ENCODE data around the gene MYO6.

The MYO6 gene

DNA sequence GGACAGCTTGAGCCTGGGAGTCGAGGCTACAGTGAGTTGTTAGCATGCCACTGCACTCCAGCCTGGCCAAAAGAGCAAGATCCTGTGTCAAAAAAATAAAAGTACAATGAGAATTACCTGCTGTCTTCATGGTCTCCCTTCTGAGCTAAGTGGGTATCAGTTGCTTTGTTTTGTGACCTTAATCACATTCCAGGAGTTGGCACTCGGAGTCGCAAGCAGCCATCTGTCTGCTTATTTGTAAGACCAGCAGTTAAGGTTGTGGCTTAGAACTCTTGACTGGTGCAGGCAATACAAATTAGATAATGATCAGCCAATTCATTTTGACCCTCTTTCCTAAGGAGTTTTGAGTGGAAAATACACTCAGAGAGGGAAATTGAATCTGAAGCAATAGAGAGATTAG, 114.0 kb downstream of the MYO6 start:
- TF ChIP-seq TAF1 (IDR thresholded peaks at IDR 0.05; ENCODE audit: borderline replicate concordance, insufficient read depth, low read length): no peak
- TF ChIP-seq, protein P1, sequence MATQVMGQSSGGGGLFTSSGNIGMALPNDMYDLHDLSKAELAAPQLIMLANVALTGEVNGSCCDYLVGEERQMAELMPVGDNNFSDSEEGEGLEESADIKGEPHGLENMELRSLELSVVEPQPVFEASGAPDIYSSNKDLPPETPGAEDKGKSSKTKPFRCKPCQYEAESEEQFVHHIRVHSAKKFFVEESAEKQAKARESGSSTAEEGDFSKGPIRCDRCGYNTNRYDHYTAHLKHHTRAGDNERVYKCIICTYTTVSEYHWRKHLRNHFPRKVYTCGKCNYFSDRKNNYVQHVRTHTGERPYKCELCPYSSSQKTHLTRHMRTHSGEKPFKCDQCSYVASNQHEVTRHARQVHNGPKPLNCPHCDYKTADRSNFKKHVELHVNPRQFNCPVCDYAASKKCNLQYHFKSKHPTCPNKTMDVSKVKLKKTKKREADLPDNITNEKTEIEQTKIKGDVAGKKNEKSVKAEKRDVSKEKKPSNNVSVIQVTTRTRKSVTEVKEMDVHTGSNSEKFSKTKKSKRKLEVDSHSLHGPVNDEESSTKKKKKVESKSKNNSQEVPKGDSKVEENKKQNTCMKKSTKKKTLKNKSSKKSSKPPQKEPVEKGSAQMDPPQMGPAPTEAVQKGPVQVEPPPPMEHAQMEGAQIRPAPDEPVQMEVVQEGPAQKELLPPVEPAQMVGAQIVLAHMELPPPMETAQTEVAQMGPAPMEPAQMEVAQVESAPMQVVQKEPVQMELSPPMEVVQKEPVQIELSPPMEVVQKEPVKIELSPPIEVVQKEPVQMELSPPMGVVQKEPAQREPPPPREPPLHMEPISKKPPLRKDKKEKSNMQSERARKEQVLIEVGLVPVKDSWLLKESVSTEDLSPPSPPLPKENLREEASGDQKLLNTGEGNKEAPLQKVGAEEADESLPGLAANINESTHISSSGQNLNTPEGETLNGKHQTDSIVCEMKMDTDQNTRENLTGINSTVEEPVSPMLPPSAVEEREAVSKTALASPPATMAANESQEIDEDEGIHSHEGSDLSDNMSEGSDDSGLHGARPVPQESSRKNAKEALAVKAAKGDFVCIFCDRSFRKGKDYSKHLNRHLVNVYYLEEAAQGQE (IDR thresholded peaks at IDR 0.05; ENCODE audit: insufficient read depth in 1 of 2, low read depth in 2 of 2, low read length in 2 of 2): no peak
- TF ChIP-seq SIN3A (IDR thresholded peaks at IDR 0.05; ENCODE audit: borderline replicate concordance, insufficient read depth, low read length): no peak
- TF ChIP-seq FOXP2 (optimal IDR thresholded peaks at IDR 0.05; ENCODE audit: borderline replicate concordance, extremely low read depth, extremely low read length, insufficient read depth): no peak
- no peak for TF ChIP-seq POLR2AphosphoS5 (IDR thresholded peaks at IDR 0.05; ENCODE audit: low read depth, low read length)

DNA sequence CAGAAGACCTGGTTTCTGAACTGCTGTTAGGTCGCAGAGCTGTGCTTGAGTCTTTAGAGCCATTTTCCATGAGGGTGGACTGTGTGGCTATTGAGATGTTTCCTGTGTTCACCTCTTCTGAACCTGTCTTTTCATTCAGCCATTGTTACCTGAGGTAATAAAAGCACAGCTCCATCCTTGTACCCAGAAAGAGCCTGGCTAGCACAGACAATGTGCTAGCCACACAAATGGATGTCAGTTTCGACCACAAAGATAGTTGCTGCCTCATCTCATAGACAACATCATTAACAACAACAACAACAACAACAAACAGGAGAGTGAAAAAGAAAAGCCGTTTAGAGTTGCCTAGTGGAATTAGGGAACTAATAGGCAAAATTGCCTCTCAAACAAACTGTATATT, 114.7 kb downstream of the MYO6 start:
- TF ChIP-seq FOXP2 (optimal IDR thresholded peaks at IDR 0.05; ENCODE audit: borderline replicate concordance, extremely low read depth, extremely low read length, insufficient read depth): no peak
- TF ChIP-seq SIN3A (IDR thresholded peaks at IDR 0.05; ENCODE audit: borderline replicate concordance, insufficient read depth, low read length): no peak
- no peak for TF ChIP-seq TAF1 (IDR thresholded peaks at IDR 0.05; ENCODE audit: borderline replicate concordance, insufficient read depth, low read length)
- TF ChIP-seq, protein P1 (IDR thresholded peaks at IDR 0.05; ENCODE audit: insufficient read depth in 1 of 2, low read depth in 2 of 2, low read length in 2 of 2): no peak
- no peak for TF ChIP-seq POLR2AphosphoS5 (IDR thresholded peaks at IDR 0.05; ENCODE audit: low read depth, low read length)

DNA sequence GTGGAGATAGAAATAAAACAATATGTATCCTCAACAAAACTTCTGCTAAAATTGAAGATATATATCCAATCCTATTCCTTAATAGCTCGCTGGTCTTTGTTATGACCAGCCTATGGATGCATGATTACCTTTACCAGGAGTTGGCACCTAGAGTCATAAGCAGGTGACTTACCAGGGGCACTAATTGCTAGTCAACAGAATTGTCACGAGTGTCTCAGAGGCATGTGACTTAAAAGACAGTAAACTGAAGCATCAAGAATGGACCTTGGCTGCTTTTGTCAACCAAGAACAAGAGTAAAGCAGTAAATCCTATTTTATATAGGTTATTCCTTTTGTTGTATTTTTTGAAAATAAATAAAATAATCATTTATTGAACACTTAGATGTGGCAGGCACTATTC, 115.4 kb downstream of the MYO6 start:
- TF ChIP-seq, protein P1 (IDR thresholded peaks at IDR 0.05; ENCODE audit: insufficient read depth in 1 of 2, low read depth in 2 of 2, low read length in 2 of 2): no peak
- no peak for TF ChIP-seq SIN3A (IDR thresholded peaks at IDR 0.05; ENCODE audit: borderline replicate concordance, insufficient read depth, low read length)
- no peak for TF ChIP-seq TAF1 (IDR thresholded peaks at IDR 0.05; ENCODE audit: borderline replicate concordance, insufficient read depth, low read length)
- no peak for TF ChIP-seq POLR2AphosphoS5 (IDR thresholded peaks at IDR 0.05; ENCODE audit: low read depth, low read length)
- TF ChIP-seq FOXP2 (optimal IDR thresholded peaks at IDR 0.05; ENCODE audit: borderline replicate concordance, extremely low read depth, extremely low read length, insufficient read depth): no peak

DNA sequence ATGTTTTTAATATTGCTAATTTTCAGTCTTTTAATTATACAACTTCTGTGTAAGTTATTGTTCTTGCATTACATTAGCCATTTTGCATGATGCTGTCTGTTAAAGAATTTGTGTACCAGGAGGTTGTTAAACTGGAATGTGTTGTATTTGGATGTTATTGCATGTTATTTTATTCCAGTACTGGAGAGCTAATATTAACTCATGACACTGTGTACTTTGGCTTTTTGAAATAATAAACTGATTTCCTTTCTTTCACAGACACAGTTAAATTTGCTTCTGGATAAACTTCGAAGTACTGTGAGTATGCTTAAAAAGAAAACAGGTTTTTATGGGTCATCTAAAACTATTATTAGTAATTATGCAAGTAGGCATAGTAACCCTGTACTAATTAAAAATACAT, 121.3 kb downstream of the MYO6 start:
- no peak for TF ChIP-seq FOXP2 (optimal IDR thresholded peaks at IDR 0.05; ENCODE audit: borderline replicate concordance, extremely low read depth, extremely low read length, insufficient read depth)
- no peak for TF ChIP-seq SIN3A (IDR thresholded peaks at IDR 0.05; ENCODE audit: borderline replicate concordance, insufficient read depth, low read length)
- TF ChIP-seq TAF1 (IDR thresholded peaks at IDR 0.05; ENCODE audit: borderline replicate concordance, insufficient read depth, low read length): no peak
- TF ChIP-seq, protein P1 (IDR thresholded peaks at IDR 0.05; ENCODE audit: insufficient read depth in 1 of 2, low read depth in 2 of 2, low read length in 2 of 2): no peak
- no peak for TF ChIP-seq POLR2AphosphoS5 (IDR thresholded peaks at IDR 0.05; ENCODE audit: low read depth, low read length)

DNA sequence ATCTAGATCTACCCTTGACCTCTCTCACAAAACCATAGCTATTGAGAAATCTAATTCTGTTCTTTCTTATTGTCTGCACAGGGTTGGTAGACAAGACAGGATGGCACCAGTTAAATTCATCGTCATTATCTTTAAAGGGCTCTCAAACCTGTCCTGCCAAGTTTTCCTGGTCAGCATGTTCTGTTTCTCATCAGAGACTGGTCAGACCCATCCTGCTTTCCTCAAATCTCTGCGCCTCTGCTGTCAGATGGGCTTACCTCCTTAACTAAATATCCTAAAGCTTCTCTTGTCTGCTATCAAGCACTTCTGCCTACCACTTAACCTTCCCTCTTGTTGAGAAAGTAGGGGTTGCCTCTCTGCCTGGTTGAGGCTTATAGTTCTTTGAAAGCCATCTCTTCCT, 125.2 kb downstream of the MYO6 start:
- TF ChIP-seq SIN3A (IDR thresholded peaks at IDR 0.05; ENCODE audit: borderline replicate concordance, insufficient read depth, low read length): no peak
- no peak for TF ChIP-seq FOXP2 (optimal IDR thresholded peaks at IDR 0.05; ENCODE audit: borderline replicate concordance, extremely low read depth, extremely low read length, insufficient read depth)
- TF ChIP-seq TAF1 (IDR thresholded peaks at IDR 0.05; ENCODE audit: borderline replicate concordance, insufficient read depth, low read length): no peak
- TF ChIP-seq, protein P1 (IDR thresholded peaks at IDR 0.05; ENCODE audit: insufficient read depth in 1 of 2, low read depth in 2 of 2, low read length in 2 of 2): no peak
- TF ChIP-seq POLR2AphosphoS5 (IDR thresholded peaks at IDR 0.05; ENCODE audit: low read depth, low read length): no peak

Measured in PFSK-1 (cell line).